Hepatocyte (in vitro differentiated cells): ENCODE results near the gene CCDC34.

Experiments used
- CTCF ChIP-seq: fragments of 200-600 bp; sonication (generic); IDR thresholded peaks from 2 replicates; pipeline ENCODE4 v1.5.1; 2016; ENCODE audit warnings: antibody characterized with exemption, mild to moderate bottlenecking; ENCODE audit not compliant: poor library complexity
- EZH2 ChIP-seq: fragments of 200-600 bp; sonication (generic); IDR thresholded peaks from 2 replicates; pipeline ENCODE4 v1.6.1; 2016; ENCODE audit warnings: antibody characterized with exemption, mild to moderate bottlenecking, borderline replicate concordance
- EZH2phosphoT487 ChIP-seq: fragments of 200-600 bp; sonication (generic); IDR thresholded peaks from one replicate; pipeline ENCODE4 v1.6.1; 2018; ENCODE audit warnings: antibody characterized with exemption, mild to moderate bottlenecking, low read depth, moderate library complexity; ENCODE audit not compliant: unreplicated experiment, severe bottlenecking

GRCh38 chr11:27397624-27398399 is 34.8 kb upstream of the CCDC34 start:
- TF ChIP-seq CTCF (no peak), EZH2 (no peak), EZH2phosphoT487 (no peak)
